Gastrocnemius medialis (tissue), 4 donors: ENCODE results near the gene ZNF740. TPM values are rescaled to one million over a fixed set of nuclear protein-coding genes. Genes with fewer than 3 reads are reported as not detected.

Source experiments
- ATAC-seq, 2 donors: fragments of 150-250 bp; one replicate each; pipeline ENCODE4 v1.9.1; 2016
- DNase-seq, 2 donors: peaks; one replicate each; pipeline ENCODE4 v3.0.0-alpha.2; 2019
- H3K27ac ChIP-seq, 4 donors: fragments of 200-600 bp; sonication (generic); 1 replicate in 1 of 4; 2 replicates in 3 of 4; pipeline ENCODE4 v1.5.1; 2016 to 2018; ENCODE audit warnings: mild to moderate bottlenecking in 2 of 4, moderate library complexity in 1 of 4
- H3K27me3 ChIP-seq, 3 donors: fragments of 200-600 bp; sonication (generic) in 2 of 3; 1 replicate in 1 of 3; 2 replicates in 2 of 3; pipeline versions ENCODE4 v1.5.1 to v1.6.0; 2016 to 2019; ENCODE audit warnings: mild to moderate bottlenecking in 1 of 3, moderate library complexity in 1 of 3
- H3K36me3 ChIP-seq, 2 donors: fragments of 200-600 bp; sonication (generic) in 1 of 2; one replicate each; pipeline ENCODE4 v1.5.1; 2017 to 2018
- H3K4me1 ChIP-seq, 2 donors: fragments of 200-600 bp; sonication (generic) in 1 of 2; one replicate each; pipeline ENCODE4 v1.5.1; 2016 to 2017; ENCODE audit warnings: mild to moderate bottlenecking in 2 of 2
- H3K4me3 ChIP-seq, 4 donors: fragments of 200-600 bp; sonication (generic) in 3 of 4; 1 replicate in 1 of 4; 2 replicates in 3 of 4; pipeline ENCODE4 v1.5.1; 2016 to 2019; ENCODE audit warnings: mild to moderate bottlenecking in 2 of 4
- H3K9me3 ChIP-seq, 3 donors: fragments of 200-600 bp; sonication (generic) in 2 of 3; 1 replicate in 1 of 3; 2 replicates in 2 of 3; pipeline ENCODE4 v1.5.1; 2016 to 2019
- CTCF ChIP-seq, 5 experiments: fragments of 450-650 bp in 3 of 5; fragments of 200-600 bp in 2 of 5; sonication (generic) in 2 of 5; IDR thresholded peaks in 4 of 5; conservative IDR thresholded peaks in 1 of 5; 1 replicate in 4 of 5; 2 replicates in 1 of 5; pipeline ENCODE4 v1.5.1; 2016 to 2019; ENCODE audit warnings: antibody characterized with exemption in 5 of 5, mild to moderate bottlenecking in 3 of 5, moderate library complexity in 3 of 5
- POLR2A ChIP-seq, 2 donors: fragments of 450-650 bp; IDR thresholded peaks; one replicate each; pipeline ENCODE4 v1.6.1; 2017; ENCODE audit warnings: antibody characterized with exemption in 2 of 2, mild to moderate bottlenecking in 2 of 2, moderate library complexity in 2 of 2
- in situ Hi-C, 4 donors: fragments of 200-750 bp; cut with MboI; loops; one replicate each; pipeline versions ENCODE4 v1.15.0 to v1.8.0; 2017; ENCODE audit warnings: low sequenced_read_pairs in 4 of 4
- intact Hi-C: fragments of 100-400 bp; cut with DNase I; formaldehyde crosslinking; loops from one replicate; pipeline ENCODE4 v1.15.1; 2023; ENCODE audit warnings: low total_unique reads
- total RNA-seq, 4 donors: library from RNA; depleted of rRNA; stranded (reverse); fragments of >200 nt; gene quantifications; one replicate each; pipeline versions ENCODE4 v1.1.0 to v1.2.3, GENCODE V29; 2016

ZNF740 gene
- total RNA-seq, 4 donors from 2014 or later = 4.1 to 7.4 (median 5.0) TPM

- TF ChIP-seq CTCF (IDR thresholded peaks at IDR 0.05 in 4 of 5, conservative IDR thresholded peaks at IDR 0.05 in 1 of 5) (no peak), POLR2A (IDR thresholded peaks at IDR 0.05) (no peak)
- Histone ChIP-seq H3K9me3 (no peaks in the 10 kb centered on the region), H3K4me3 (no peak overlapping the region), H3K36me3 (no peaks in the 10 kb centered on the region), H3K27ac (no peak overlapping the region), H3K4me1 (peaks cover 12 to 18% of the 10 kb centered on the region in 2 donors), H3K27me3 (peaks cover 0 to 10% (median 3%) of the 10 kb centered on the region in 3 donors)
- no peak for ATAC-seq
- DNase-seq = no peak
- intact Hi-C loops (no loop called here), in situ Hi-C loops (no loop called here)
Observed at GRCh38 chr12:53227341-53227740, 46.8 kb downstream of the ZNF740 start.

GRCh38 chr12:53227836-53228235 lies 47.3 kb downstream of the ZNF740 start:
- H3K27me3 ChIP-seq = peaks cover 5 to 15% (median 8%) of the 10 kb centered on the region in 3 donors
- no peaks in the 10 kb centered on the region for H3K9me3 ChIP-seq
- peaks cover 9 to 19% of the 10 kb centered on the region in 2 donors for H3K4me1 ChIP-seq
- H3K27ac ChIP-seq = no peak overlapping the region
- DNase-seq = no peak
- in situ Hi-C loops (no loop called here), intact Hi-C loops (no loop called here)
- ATAC-seq = no peak
- no peak for TF ChIP-seq POLR2A (IDR thresholded peaks at IDR 0.05)
- no peak for TF ChIP-seq CTCF (IDR thresholded peaks at IDR 0.05 in 4 of 5, conservative IDR thresholded peaks at IDR 0.05 in 1 of 5)
- H3K4me3 ChIP-seq = no peak overlapping the region
- H3K36me3 ChIP-seq = no peaks in the 10 kb centered on the region

GRCh38 chr12:53229454-53229853 lies 48.9 kb downstream of the ZNF740 start:
- ATAC-seq = no peak
- DNase-seq = no peak
- TF ChIP-seq POLR2A (IDR thresholded peaks at IDR 0.05) (no peak), CTCF (IDR thresholded peaks at IDR 0.05 in 4 of 5, conservative IDR thresholded peaks at IDR 0.05 in 1 of 5) (no peak)
- H3K9me3 ChIP-seq = no peaks in the 10 kb centered on the region
- intact Hi-C loops = no loop called here
- in situ Hi-C loops = no loop called here
- no peaks in the 10 kb centered on the region for H3K36me3 ChIP-seq
- H3K27ac ChIP-seq = no peak overlapping the region
- H3K4me1 ChIP-seq = peaks cover 5 to 21% of the 10 kb centered on the region in 2 donors
- H3K4me3 ChIP-seq = no peak overlapping the region
- H3K27me3 ChIP-seq = peaks cover 12 to 29% (median 23%) of the 10 kb centered on the region in 3 donors

- intact Hi-C loops = no loop called here
- Histone ChIP-seq H3K36me3 (no peaks in the 10 kb centered on the region), H3K27ac (no peak overlapping the region), H3K27me3 (peaks cover 15 to 34% (median 30%) of the 10 kb centered on the region in 3 donors), H3K4me1 (peaks cover 5 to 21% of the 10 kb centered on the region in 2 donors), H3K4me3 (no peak overlapping the region), H3K9me3 (no peaks in the 10 kb centered on the region)
- in situ Hi-C loops = no loop called here
- no peak for DNase-seq
- no peak for ATAC-seq
- TF ChIP-seq CTCF (IDR thresholded peaks at IDR 0.05 in 4 of 5, conservative IDR thresholded peaks at IDR 0.05 in 1 of 5) (no peak), POLR2A (IDR thresholded peaks at IDR 0.05) (no peak)
Observed at GRCh38 chr12:53230108-53230845, 49.8 kb downstream of the ZNF740 start.

GRCh38 chr12:53231671-53231920 lies 51.1 kb downstream of the ZNF740 start:
- in situ Hi-C loops = no loop called here
- no peak for DNase-seq
- Histone ChIP-seq H3K27me3 (peaks cover 15 to 34% (median 33%) of the 10 kb centered on the region in 3 donors), H3K36me3 (no peaks in the 10 kb centered on the region), H3K4me1 (peaks cover 5 to 21% of the 10 kb centered on the region in 2 donors), H3K4me3 (peak overlapping the region; percentile 54 to 74 (median 57)), H3K9me3 (no peaks in the 10 kb centered on the region), H3K27ac (peak overlapping the region; percentile 42 to 75 (median 68))
- TF ChIP-seq CTCF (IDR thresholded peaks at IDR 0.05 in 4 of 5, conservative IDR thresholded peaks at IDR 0.05 in 1 of 5) (no peak), POLR2A (IDR thresholded peaks at IDR 0.05) (no peak)
- intact Hi-C loops = no loop called here
- no peak for ATAC-seq
